Measurements from ENCODE around the gene DDIT4L.
A peak's percentile ranks its signal among the peaks of the same experiment; 100 is the strongest.

DDIT4L gene

DNA sequence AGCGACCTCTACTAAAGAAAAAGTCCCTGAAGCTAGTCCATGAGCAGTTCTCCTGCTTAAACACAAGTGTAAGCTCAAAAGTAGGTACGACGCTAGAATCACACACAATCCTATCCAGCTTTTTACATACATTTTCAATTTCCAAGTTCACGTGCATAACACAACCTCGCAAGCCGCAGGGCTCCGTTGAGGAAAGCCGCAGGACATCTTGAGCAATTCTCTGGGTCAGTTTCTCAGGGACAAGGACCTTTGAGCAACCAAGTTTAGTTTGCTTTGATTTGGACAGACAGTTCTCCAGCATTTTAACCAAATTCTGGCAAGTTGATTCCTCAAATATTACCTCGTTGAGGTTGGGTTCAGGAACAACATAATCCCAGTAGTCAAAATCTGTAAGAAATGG lies 2.5 kb downstream of the DDIT4L start:
- no peak for TF ChIP-seq POLR2A (IDR thresholded peaks at IDR 0.05; ENCODE audit: low read depth, low read length)
- no peak for TF ChIP-seq TAF1 (IDR thresholded peaks at IDR 0.05; ENCODE audit: borderline replicate concordance, low read depth, low read length)
- TF ChIP-seq POLR2AphosphoS5 (IDR thresholded peaks at IDR 0.05; ENCODE audit: low read depth, low read length), result no peak
- no peak for FAIRE-seq
- DNase-seq (ENCODE audit: insufficient read length), result no peak

- TF ChIP-seq POLR2A (IDR thresholded peaks at IDR 0.05; ENCODE audit: low read depth, low read length) (no peak), TAF1 (IDR thresholded peaks at IDR 0.05; ENCODE audit: borderline replicate concordance, low read depth, low read length) (no peak), POLR2AphosphoS5 (IDR thresholded peaks at IDR 0.05; ENCODE audit: low read depth, low read length) (no peak)
- DNase-seq (ENCODE audit: insufficient read length) (no peak), FAIRE-seq (no peak)
Measured at GRCh38 chr4:100184787-100185186, 5.5 kb downstream of the DDIT4L start.

DNA sequence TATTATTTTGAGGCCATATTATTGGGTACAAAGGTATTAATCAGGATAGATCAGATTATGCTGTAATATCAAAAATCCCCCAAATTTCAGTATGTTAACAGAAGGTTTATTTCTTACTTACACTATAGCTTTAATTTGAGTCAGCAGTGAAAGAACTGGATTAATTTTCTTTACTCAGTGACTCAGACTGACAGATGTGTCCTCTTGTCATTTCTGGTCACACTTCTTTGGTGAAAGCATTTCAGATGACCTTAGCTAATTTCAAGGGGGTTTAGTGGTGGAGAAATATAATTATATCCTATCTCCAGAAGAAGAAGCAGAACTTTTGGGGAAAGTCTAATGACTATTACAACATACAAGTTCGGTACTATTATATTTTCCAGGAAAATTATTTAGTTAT lies 12.4 kb downstream of the DDIT4L start:
- no peak for DNase-seq (ENCODE audit: insufficient read length)
- TF ChIP-seq POLR2AphosphoS5 (IDR thresholded peaks at IDR 0.05; ENCODE audit: low read depth, low read length) (no peak), POLR2A (IDR thresholded peaks at IDR 0.05; ENCODE audit: low read depth, low read length) (no peak), TAF1 (IDR thresholded peaks at IDR 0.05; ENCODE audit: borderline replicate concordance, low read depth, low read length) (no peak)
- FAIRE-seq, result no peak

DNA sequence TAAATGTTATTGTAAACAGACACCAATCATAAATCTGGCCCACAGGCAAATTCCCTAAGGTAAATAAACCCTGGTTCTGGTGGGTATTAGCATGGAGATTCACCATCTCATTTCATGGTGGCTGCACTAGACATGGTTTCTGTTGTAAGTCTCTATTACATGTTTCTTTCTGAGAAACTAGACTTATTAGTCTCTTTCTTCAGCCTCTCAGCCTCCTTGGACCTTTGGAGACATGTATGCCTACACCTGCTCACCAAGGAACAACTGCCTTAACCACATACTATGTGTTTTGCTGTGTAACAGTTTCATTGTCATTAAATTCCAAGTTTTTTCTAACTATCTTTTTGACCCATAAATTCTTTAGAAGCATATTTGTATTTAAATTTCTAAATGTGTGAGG lies 13.1 kb downstream of the DDIT4L start:
- no peak for FAIRE-seq
- TF ChIP-seq TAF1 (IDR thresholded peaks at IDR 0.05; ENCODE audit: borderline replicate concordance, low read depth, low read length), result no peak
- TF ChIP-seq POLR2A (IDR thresholded peaks at IDR 0.05; ENCODE audit: low read depth, low read length), result no peak
- TF ChIP-seq POLR2AphosphoS5 (IDR thresholded peaks at IDR 0.05; ENCODE audit: low read depth, low read length), result no peak
- no peak for DNase-seq (ENCODE audit: insufficient read length)

- DNase-seq (ENCODE audit: insufficient read length) (no peak), FAIRE-seq (no peak)
- no peak for TF ChIP-seq TAF1 (IDR thresholded peaks at IDR 0.05; ENCODE audit: borderline replicate concordance, low read depth, low read length)
- no peak for TF ChIP-seq POLR2A (IDR thresholded peaks at IDR 0.05; ENCODE audit: low read depth, low read length)
- TF ChIP-seq POLR2AphosphoS5 (IDR thresholded peaks at IDR 0.05; ENCODE audit: low read depth, low read length), result no peak
Measured at GRCh38 chr4:100175858-100176257, 14.4 kb downstream of the DDIT4L start.

DNA sequence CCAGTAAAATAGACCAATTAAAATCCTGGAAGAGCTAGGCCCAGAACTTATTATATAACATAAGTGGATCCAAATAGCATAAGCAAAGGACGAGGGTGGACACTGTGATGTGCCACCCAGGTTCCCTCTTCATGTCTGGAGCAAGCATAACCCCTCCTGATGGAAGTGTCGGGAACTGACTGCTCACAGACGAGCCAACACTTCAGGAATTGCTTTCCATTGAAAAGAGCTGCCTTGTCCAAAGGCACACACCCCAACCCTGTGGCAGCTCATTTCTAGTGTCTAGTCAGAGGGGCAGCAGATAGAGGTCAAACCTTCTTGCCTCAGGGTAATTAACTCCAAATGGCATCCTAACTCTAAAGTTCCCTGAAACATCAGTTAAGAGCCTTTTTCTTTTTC lies 15.3 kb downstream of the DDIT4L start:
- DNase-seq (ENCODE audit: insufficient read length) (no peak), FAIRE-seq (no peak)
- TF ChIP-seq TAF1 (IDR thresholded peaks at IDR 0.05; ENCODE audit: borderline replicate concordance, low read depth, low read length) (no peak), POLR2A (IDR thresholded peaks at IDR 0.05; ENCODE audit: low read depth, low read length) (no peak), POLR2AphosphoS5 (IDR thresholded peaks at IDR 0.05; ENCODE audit: low read depth, low read length) (no peak)

- peak; percentile 30 for FAIRE-seq
Measured at GRCh38 chr4:100170986-100171385, 19.3 kb downstream of the DDIT4L start.

DNA sequence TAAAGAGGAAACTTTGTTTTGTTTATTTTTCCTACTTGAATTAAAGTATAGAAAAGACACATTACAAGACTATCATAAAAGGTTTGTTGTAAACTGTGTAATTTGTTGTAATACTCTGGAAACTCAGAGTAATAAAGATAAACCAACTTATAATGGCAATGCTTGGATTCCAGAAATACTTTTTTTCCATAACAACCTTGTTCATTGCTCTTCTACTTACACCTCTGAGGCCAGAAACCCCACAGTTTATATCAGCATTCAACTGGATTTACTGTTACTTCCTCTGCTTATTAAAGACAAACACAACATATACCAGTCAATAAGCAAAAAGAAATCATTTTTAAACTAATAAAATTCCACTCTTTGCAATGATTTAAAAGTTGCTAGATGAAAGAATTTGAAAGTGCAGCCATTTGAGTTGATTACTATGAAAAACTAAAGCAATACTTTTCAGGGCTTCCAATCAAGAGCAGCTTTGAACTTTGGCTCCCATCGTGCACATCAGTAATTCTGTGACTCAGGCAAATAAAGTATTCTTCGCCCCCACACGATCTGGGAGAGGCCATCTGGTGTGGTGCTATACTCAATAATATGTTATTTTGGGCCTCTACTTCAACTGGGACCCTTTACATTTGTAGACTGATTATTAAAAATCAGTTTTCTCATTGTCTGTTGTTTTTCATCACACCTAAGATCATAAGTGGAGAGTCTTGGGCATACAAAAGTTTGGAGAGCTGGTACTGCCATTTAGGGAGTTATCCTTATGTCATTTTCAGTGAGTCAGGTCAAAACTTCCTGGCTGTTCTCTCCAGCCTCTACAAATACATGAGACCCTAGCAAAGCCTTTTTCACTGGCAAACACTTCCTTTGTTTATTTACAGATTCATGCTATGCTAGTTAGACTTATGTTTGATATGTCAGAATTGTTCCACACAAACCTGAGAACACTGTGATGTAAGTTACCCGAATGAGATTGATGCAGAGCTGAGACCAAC lies 20.5 kb downstream of the DDIT4L start:
- TF ChIP-seq POLR2A (IDR thresholded peaks at IDR 0.05; ENCODE audit: low read depth, low read length) (no peak), POLR2AphosphoS5 (IDR thresholded peaks at IDR 0.05; ENCODE audit: low read depth, low read length) (no peak), TAF1 (IDR thresholded peaks at IDR 0.05; ENCODE audit: borderline replicate concordance, low read depth, low read length) (no peak)
- FAIRE-seq, result no peak
- DNase-seq (ENCODE audit: insufficient read length), result no peak

More at GRCh38 chr4:100170986-100171385, 19.3 kb downstream of the DDIT4L start:
- DNase-seq (ENCODE audit: insufficient read length), result no peak
- no peak for TF ChIP-seq TAF1 (IDR thresholded peaks at IDR 0.05; ENCODE audit: borderline replicate concordance, low read depth, low read length)
- TF ChIP-seq POLR2AphosphoS5 (IDR thresholded peaks at IDR 0.05; ENCODE audit: low read depth, low read length), result no peak

GRCh38 chr4:100168521-100168920 lies 21.7 kb downstream of the DDIT4L start:
- DNase-seq (ENCODE audit: insufficient read length) (no peak), FAIRE-seq (no peak)
- no peak for TF ChIP-seq POLR2AphosphoS5 (IDR thresholded peaks at IDR 0.05; ENCODE audit: low read depth, low read length)
- TF ChIP-seq TAF1 (IDR thresholded peaks at IDR 0.05; ENCODE audit: borderline replicate concordance, low read depth, low read length), result no peak
- TF ChIP-seq POLR2A (IDR thresholded peaks at IDR 0.05; ENCODE audit: low read depth, low read length), result no peak

GRCh38 chr4:100166297-100167039 lies 23.8 kb downstream of the DDIT4L start:
- FAIRE-seq, result no peak
- no peak for DNase-seq (ENCODE audit: insufficient read length)
- TF ChIP-seq TAF1 (IDR thresholded peaks at IDR 0.05; ENCODE audit: borderline replicate concordance, low read depth, low read length), result no peak
- TF ChIP-seq POLR2AphosphoS5 (IDR thresholded peaks at IDR 0.05; ENCODE audit: low read depth, low read length), result no peak
- TF ChIP-seq POLR2A (IDR thresholded peaks at IDR 0.05; ENCODE audit: low read depth, low read length), result no peak

GRCh38 chr4:100165809-100166208 lies 24.5 kb downstream of the DDIT4L start:
- TF ChIP-seq TAF1 (IDR thresholded peaks at IDR 0.05; ENCODE audit: borderline replicate concordance, low read depth, low read length), result no peak
- no peak for TF ChIP-seq POLR2AphosphoS5 (IDR thresholded peaks at IDR 0.05; ENCODE audit: low read depth, low read length)
- TF ChIP-seq POLR2A (IDR thresholded peaks at IDR 0.05; ENCODE audit: low read depth, low read length), result no peak
- no peak for DNase-seq (ENCODE audit: insufficient read length)
- no peak for FAIRE-seq
